H1 (cell line): ENCODE measurements around the gene CYP1A2. TPM values are rescaled to one million over a fixed set of nuclear protein-coding genes. Genes with fewer than 3 reads are reported as not detected.

Experiments used
- KDM1A ChIP-seq: fragments of 200-600, 300-600 bp; sonication (generic); IDR thresholded peaks from 2 replicates; pipeline ENCODE4 v1.7.1; 2016; ENCODE audit warnings: mild to moderate bottlenecking, low read length, borderline replicate concordance
- polyA plus RNA-seq, 7 experiments: library from polyadenylated mRNA; depleted of rRNA in 3 of 7; stranded (reverse) in 5 of 7; unstranded in 2 of 7; fragments of >200 nt in 5 of 7; fragments of 200-250 nt in 2 of 7; gene quantifications; 1 replicate in 5 of 7; 2 replicates in 1 of 7; 4 replicates in 1 of 7; pipeline versions ENCODE4 v1.2.1 to v1.2.3, GENCODE V29; 2011 to 2013; ENCODE audit warnings: missing spikeins in 2 of 7, mixed read lengths in 2 of 7
- total RNA-seq: library from RNA; stranded (reverse); fragmentation: NEBNext Ultra II Directional; extraction: Animal tissue kit (Norgen Biotek cat#: 25700); gene quantifications from 2 replicates; pipeline ENCODE4 v1.2.1, GENCODE V29; 2021

Gene CYP1A2
- total and polyA plus RNA-seq, 2 of the 8 experiments (the other 6 are each of a cell fraction or from before 2014, with no cell fraction given) = not detected

GRCh38 chr15:74754593-74755215 lies 6.1 kb downstream of the CYP1A2 start (continued):
- no peak for TF ChIP-seq KDM1A
